Measurements from ENCODE around the gene NPTN.

The NPTN gene

GRCh38 chr15:73593304-73594074, 39.7 kb downstream of the NPTN start:
- H3K36me3 ChIP-seq (ENCODE audit: insufficient read depth, insufficient read length, low read length), result peaks cover 67% of the 10 kb centered on the region
- no peaks in the 10 kb centered on the region for H3K9me3 ChIP-seq (ENCODE audit: insufficient read depth, low read length)
- TF ChIP-seq SUZ12 (IDR thresholded peaks at IDR 0.05; ENCODE audit: extremely low read depth, insufficient read depth, insufficient read length) (no peak), ZNF274 (IDR thresholded peaks at IDR 0.05; ENCODE audit: low read depth, low read length) (no peak), YY1 (IDR thresholded peaks at IDR 0.05; ENCODE audit: insufficient read depth, insufficient read length) (no peak)
- H3K9ac ChIP-seq (ENCODE audit: insufficient read length, low read depth), result no peak overlapping the region
- no peak overlapping the region for H3K4me3 ChIP-seq (ENCODE audit: insufficient read length, low read depth)
- no peaks in the 10 kb centered on the region for H3K4me1 ChIP-seq (ENCODE audit: insufficient read depth, insufficient read length)
- no peaks in the 10 kb centered on the region for H3K27me3 ChIP-seq (ENCODE audit: insufficient read depth, insufficient read length)
- DNase-seq (ENCODE audit: low read depth, low spot score), result no peak

- Histone ChIP-seq H3K4me3 (ENCODE audit: insufficient read length, low read depth) (no peak overlapping the region), H3K36me3 (ENCODE audit: insufficient read depth, insufficient read length, low read length) (peaks cover 82% of the 10 kb centered on the region), H3K27me3 (ENCODE audit: insufficient read depth, insufficient read length) (no peaks in the 10 kb centered on the region), H3K4me1 (ENCODE audit: insufficient read depth, insufficient read length) (no peaks in the 10 kb centered on the region), H3K9ac (ENCODE audit: insufficient read length, low read depth) (no peak overlapping the region), H3K9me3 (ENCODE audit: insufficient read depth, low read length) (no peaks in the 10 kb centered on the region)
- TF ChIP-seq ZNF274 (IDR thresholded peaks at IDR 0.05; ENCODE audit: low read depth, low read length) (no peak), YY1 (IDR thresholded peaks at IDR 0.05; ENCODE audit: insufficient read depth, insufficient read length) (no peak), SUZ12 (IDR thresholded peaks at IDR 0.05; ENCODE audit: extremely low read depth, insufficient read depth, insufficient read length) (no peak)
- no peak for DNase-seq (ENCODE audit: low read depth, low spot score)
These were observed 42.9 kb downstream of the NPTN start for GRCh38 chr15:73590263-73590662.

GRCh38 chr15:73589766-73590165, 43.4 kb downstream of the NPTN start:
- no peak for TF ChIP-seq SUZ12 (IDR thresholded peaks at IDR 0.05; ENCODE audit: extremely low read depth, insufficient read depth, insufficient read length)
- H3K9me3 ChIP-seq (ENCODE audit: insufficient read depth, low read length), result no peaks in the 10 kb centered on the region
- H3K36me3 ChIP-seq (ENCODE audit: insufficient read depth, insufficient read length, low read length), result peaks cover 87% of the 10 kb centered on the region
- H3K4me1 ChIP-seq (ENCODE audit: insufficient read depth, insufficient read length), result no peaks in the 10 kb centered on the region
- H3K9ac ChIP-seq (ENCODE audit: insufficient read length, low read depth), result no peak overlapping the region
- H3K27me3 ChIP-seq (ENCODE audit: insufficient read depth, insufficient read length), result no peaks in the 10 kb centered on the region
- H3K4me3 ChIP-seq (ENCODE audit: insufficient read length, low read depth), result no peak overlapping the region
- DNase-seq (ENCODE audit: low read depth, low spot score), result no peak

- H3K27me3 ChIP-seq (ENCODE audit: insufficient read depth, insufficient read length), result no peaks in the 10 kb centered on the region
- TF ChIP-seq SUZ12 (IDR thresholded peaks at IDR 0.05; ENCODE audit: extremely low read depth, insufficient read depth, insufficient read length) (no peak), ZNF274 (IDR thresholded peaks at IDR 0.05; ENCODE audit: low read depth, low read length) (no peak), YY1 (IDR thresholded peaks at IDR 0.05; ENCODE audit: insufficient read depth, insufficient read length) (no peak)
- peaks cover 95% of the 10 kb centered on the region for H3K36me3 ChIP-seq (ENCODE audit: insufficient read depth, insufficient read length, low read length)
- DNase-seq (ENCODE audit: low read depth, low spot score), result no peak
- H3K9ac ChIP-seq (ENCODE audit: insufficient read length, low read depth), result no peak overlapping the region
- no peaks in the 10 kb centered on the region for H3K4me1 ChIP-seq (ENCODE audit: insufficient read depth, insufficient read length)
- no peak overlapping the region for H3K4me3 ChIP-seq (ENCODE audit: insufficient read length, low read depth)
- no peaks in the 10 kb centered on the region for H3K9me3 ChIP-seq (ENCODE audit: insufficient read depth, low read length)
These were observed 47.1 kb downstream of the NPTN start for GRCh38 chr15:73585871-73586654.

- no peak for DNase-seq (ENCODE audit: low read depth, low spot score)
- H3K9me3 ChIP-seq (ENCODE audit: insufficient read depth, low read length), result no peaks in the 10 kb centered on the region
- H3K4me1 ChIP-seq (ENCODE audit: insufficient read depth, insufficient read length), result no peaks in the 10 kb centered on the region
- H3K9ac ChIP-seq (ENCODE audit: insufficient read length, low read depth), result no peak overlapping the region
- H3K36me3 ChIP-seq (ENCODE audit: insufficient read depth, insufficient read length, low read length), result peaks cover 91% of the 10 kb centered on the region
- TF ChIP-seq ZNF274 (IDR thresholded peaks at IDR 0.05; ENCODE audit: low read depth, low read length) (no peak), SUZ12 (IDR thresholded peaks at IDR 0.05; ENCODE audit: extremely low read depth, insufficient read depth, insufficient read length) (no peak), YY1 (IDR thresholded peaks at IDR 0.05; ENCODE audit: insufficient read depth, insufficient read length) (no peak)
- H3K4me3 ChIP-seq (ENCODE audit: insufficient read length, low read depth), result no peak overlapping the region
- no peaks in the 10 kb centered on the region for H3K27me3 ChIP-seq (ENCODE audit: insufficient read depth, insufficient read length)
These were observed 48.3 kb downstream of the NPTN start for GRCh38 chr15:73584699-73585420.

GRCh38 chr15:73583544-73583943, 49.6 kb downstream of the NPTN start:
- H3K4me3 ChIP-seq (ENCODE audit: insufficient read length, low read depth), result no peak overlapping the region
- peaks cover 85% of the 10 kb centered on the region for H3K36me3 ChIP-seq (ENCODE audit: insufficient read depth, insufficient read length, low read length)
- no peaks in the 10 kb centered on the region for H3K9me3 ChIP-seq (ENCODE audit: insufficient read depth, low read length)
- no peaks in the 10 kb centered on the region for H3K4me1 ChIP-seq (ENCODE audit: insufficient read depth, insufficient read length)
- H3K9ac ChIP-seq (ENCODE audit: insufficient read length, low read depth), result no peak overlapping the region
- TF ChIP-seq YY1 (IDR thresholded peaks at IDR 0.05; ENCODE audit: insufficient read depth, insufficient read length) (no peak), SUZ12 (IDR thresholded peaks at IDR 0.05; ENCODE audit: extremely low read depth, insufficient read depth, insufficient read length) (no peak), ZNF274 (IDR thresholded peaks at IDR 0.05; ENCODE audit: low read depth, low read length) (no peak)
- no peaks in the 10 kb centered on the region for H3K27me3 ChIP-seq (ENCODE audit: insufficient read depth, insufficient read length)
- no peak for DNase-seq (ENCODE audit: low read depth, low spot score)
